Smooth muscle cell of trachea (primary cell): ENCODE results near the gene TMEM139. TPM values are rescaled to one million over a fixed set of nuclear protein-coding genes. Genes with fewer than 3 reads are reported as not detected.

ENCODE experiments used
- total RNA-seq: library from RNA; depleted of rRNA; stranded (reverse); fragments of >200 nt; gene quantifications from 2 replicates; pipeline ENCODE4 v1.2.1, GENCODE V29; 2014

TMEM139 gene
- total RNA-seq, result 0.50 TPM in 1 of 2 replicates, not detected in the other

DNA sequence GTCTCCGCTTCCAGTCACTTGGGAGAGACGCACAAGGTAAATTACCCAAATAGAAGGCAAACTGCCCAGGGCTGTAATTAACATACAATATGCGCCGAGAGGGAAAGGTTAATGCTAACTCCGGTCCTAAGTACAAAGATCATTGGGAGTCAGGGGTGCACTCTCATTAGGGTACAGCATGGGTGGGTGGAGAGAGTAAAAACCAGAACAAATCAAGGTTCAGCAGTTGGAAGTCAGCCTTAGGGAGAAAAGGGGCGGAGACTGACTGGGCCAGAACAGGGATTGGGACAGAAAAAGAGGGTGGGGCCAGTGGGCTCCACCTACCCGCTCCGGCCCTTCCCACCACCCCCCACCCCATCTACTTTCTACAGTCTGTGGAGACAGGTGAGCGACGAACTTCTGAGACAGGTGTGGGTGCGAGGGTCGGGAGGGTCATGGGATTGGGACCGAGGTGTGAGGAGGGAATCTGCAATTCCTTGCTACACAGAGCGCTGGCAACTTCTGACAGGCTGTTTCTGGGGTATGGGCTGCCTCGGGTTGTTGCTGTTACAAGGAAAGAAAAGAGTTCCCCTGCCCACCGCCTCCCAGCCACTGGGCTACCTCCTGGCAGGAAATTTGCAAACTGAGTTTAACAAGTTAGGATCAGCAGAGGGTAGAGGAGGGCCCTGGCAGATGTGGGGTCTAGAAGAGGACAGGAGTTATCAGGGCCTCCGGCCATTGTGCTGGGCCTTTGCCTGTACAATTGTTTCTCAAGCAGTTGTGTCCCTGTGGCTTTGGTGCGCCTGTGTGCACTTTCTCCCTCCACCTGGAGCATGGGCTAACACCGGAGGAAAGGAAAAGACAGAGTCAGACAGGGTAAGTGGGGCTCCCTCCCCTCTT, at the start of gene TMEM139:
Gene TMEM139 (plus strand): TSS at position 368 of the 879 bp plus-strand sequence. CDS start 1,000 bp downstream, outside the sequence.

DNA sequence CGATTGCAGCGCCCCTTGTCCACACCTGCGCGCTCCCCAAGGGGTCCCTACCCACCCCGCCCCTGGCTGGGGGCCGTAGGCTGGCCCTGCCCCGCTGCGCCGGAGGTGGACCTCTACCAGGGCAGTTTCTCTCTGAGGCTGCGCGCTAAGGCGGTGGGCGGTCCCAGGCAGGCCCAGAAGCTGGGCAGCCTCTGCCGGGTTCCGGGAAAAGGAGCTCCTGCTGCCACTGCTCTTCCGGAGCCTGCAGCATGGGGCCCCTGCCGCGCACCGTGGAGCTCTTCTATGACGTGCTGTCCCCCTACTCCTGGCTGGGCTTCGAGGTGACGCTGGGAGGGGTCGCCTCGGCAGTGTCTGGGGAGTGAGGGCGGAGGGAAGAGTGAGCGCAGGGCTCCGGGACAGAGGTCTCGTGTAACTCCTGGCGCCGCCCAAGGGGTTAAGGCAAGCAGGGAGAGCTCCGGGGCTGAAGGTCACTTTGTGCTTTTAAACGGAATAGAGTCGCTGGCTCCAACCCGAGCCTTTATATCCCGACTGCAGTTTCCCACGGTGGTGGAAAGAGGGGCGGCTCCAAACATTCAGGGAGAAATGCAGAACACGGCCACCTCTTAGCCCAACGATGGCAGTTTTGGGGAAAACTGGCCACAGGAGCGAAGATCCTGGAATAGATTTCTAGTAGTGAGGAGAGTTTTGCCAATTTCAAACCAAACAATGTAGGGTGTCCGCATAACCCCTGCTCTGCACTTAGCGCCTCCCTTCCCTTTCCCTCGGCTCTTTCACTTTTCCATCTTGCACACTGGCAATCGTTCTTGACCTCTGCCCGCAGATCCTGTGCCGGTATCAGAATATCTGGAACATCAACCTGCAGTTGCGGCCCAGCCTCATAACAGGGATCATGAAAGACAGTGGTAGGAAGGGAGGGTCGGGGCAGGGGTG, 21.2 kb upstream of the TMEM139 start, which contains the start of gene GSTK1:
Gene GSTK1 (plus strand): TSS at position 176 of the 930 bp plus-strand sequence. CDS start 73 bp downstream, at position 249.

DNA sequence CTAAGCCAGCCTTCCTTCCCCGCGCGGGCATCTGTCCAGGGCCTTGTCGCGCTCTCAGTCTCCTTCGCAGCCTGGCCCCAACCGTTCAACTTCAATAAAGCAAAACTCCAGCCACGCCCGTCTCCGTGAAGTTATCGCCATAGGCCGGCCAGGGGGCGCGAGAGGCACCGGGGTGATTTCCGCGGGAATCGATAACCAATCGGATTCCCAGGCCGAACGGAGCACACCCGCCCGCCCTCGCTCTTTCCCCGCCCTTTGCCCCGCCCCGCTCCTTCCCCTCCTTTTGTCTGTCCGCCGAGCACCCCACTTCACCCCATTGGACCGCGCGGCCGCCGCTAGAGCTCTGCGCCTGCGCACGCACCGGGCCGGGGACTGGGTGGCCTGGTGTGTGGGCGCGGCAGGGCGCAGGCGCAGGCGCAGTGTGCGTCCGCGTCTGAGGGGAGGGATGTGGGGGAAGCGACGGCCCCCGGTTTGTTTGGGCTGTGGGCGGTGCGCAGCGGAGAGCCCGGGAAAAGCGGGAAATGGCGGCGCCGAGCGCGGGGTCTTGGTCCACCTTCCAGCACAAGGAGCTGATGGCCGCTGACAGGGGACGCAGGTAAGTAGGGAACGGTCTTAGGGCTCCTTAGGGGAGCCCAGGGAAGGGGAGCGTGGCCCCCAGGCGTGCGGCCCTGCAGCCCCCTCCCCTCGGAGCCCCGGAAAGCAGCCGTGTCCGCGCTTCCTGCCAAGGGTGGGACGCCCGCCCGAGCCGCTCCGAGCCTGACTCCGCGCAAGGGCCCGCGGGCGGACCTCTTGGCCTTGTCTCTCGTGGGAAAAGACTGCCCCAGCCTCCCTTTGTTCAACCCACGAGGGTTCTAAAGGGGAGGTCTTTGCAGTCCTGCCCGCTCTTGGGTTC, 3.4 kb downstream of the TMEM139 start, which contains the start of gene CASP2:
Gene CASP2 (plus strand): TSS at position 417 of the 892 bp plus-strand sequence. CDS start 105 bp downstream, at position 522.

DNA sequence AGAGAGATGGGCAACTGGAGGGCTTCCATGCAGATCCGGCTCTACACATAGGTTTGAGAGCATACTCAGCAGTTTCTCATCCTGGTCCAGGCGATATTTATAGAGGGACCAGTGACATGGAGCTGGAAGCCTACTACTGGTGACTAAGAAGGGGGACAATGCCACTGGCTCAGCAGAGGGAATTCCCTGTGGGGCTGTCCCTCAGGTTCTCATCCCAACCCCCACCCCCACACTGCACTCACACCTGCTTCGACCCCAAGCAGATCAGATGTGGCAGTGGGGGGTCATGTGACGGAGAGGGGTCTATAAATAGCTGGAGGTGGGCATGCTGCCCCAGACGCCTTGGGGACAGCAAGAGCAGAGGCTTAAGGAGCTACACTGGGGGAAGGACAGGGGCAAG, 31.0 kb downstream of the TMEM139 start, which contains the start of gene CLCN1:
Gene CLCN1 (plus strand): TSS at position 336 of the 400 bp plus-strand sequence. CDS start 102 bp downstream, outside the sequence.

Other genes starting within 250 kb of the TMEM139 start
- not detected in 2 replicates for gene OR6V1, start 232.6 kb upstream of the TMEM139 start, total RNA-seq
- gene PIP, start 152.9 kb upstream of the TMEM139 start, total RNA-seq, result not detected in 2 replicates
- not detected in 2 replicates for gene TAS2R39, start 101.5 kb upstream of the TMEM139 start, total RNA-seq
- not detected in 2 replicates for gene TAS2R40, start 62.9 kb upstream of the TMEM139 start, total RNA-seq
- gene GSTK1, start 21.5 kb upstream of the TMEM139 start, total RNA-seq, result 106 and 155 TPM in 2 replicates
- 12.9 and 14.4 TPM in 2 replicates for gene CASP2, start 3.4 kb downstream of the TMEM139 start, total RNA-seq
- gene CLCN1, start 31.2 kb downstream of the TMEM139 start, total RNA-seq, result not detected in 2 replicates
- gene FAM131B, start 77.8 kb downstream of the TMEM139 start, total RNA-seq, result 3.9 and 13.2 TPM in 2 replicates
- gene ZYX, start 96.4 kb downstream of the TMEM139 start, total RNA-seq, result 70.0 and 70.3 TPM in 2 replicates
- gene EPHA1, start 123.9 kb downstream of the TMEM139 start, total RNA-seq, result under 0.01 and 0.15 TPM in 2 replicates
- 0.15 TPM in 1 of 2 replicates, not detected in the other for gene TAS2R60, start 158.5 kb downstream of the TMEM139 start, total RNA-seq
- 0.17 TPM in 1 of 2 replicates, not detected in the other for gene TAS2R41, start 192.9 kb downstream of the TMEM139 start, total RNA-seq